Kidney epithelial cell (primary cell): ENCODE data around the gene COX19. TPM values are rescaled to one million over a fixed set of nuclear protein-coding genes. Genes with fewer than 3 reads are reported as not detected.
"Not testable (repeated sequence)": the region's sequence is repeated elsewhere in the genome, so short reads cannot be mapped to it uniquely, and the experiment has no call there.

ENCODE experiments used
- DNase-seq: peaks from one replicate; pipeline ENCODE4 v3.0.0-alpha.2; 2010; ENCODE audit warnings: low read depth
- H3K27me3 ChIP-seq: 2 replicates; pipeline ENCODE4 v1.6.0; 2011; ENCODE audit warnings: low read length; ENCODE audit not compliant: control insufficient read depth, insufficient read depth
- H3K36me3 ChIP-seq: 2 replicates; pipeline ENCODE4 v1.5.1; 2011; ENCODE audit warnings: low read length; ENCODE audit not compliant: control insufficient read depth, insufficient read depth
- H3K4me3 ChIP-seq: 2 replicates; pipeline ENCODE4 v1.5.1; 2011; ENCODE audit warnings: low read depth, mild to moderate bottlenecking, control low read depth, low read length
- total RNA-seq: library from RNA; depleted of rRNA; stranded (reverse); fragments of >200 nt; gene quantifications from 2 replicates; pipeline ENCODE4 v1.2.3, GENCODE V29; 2015
- TF ChIP-seq, protein P1 (sequence below): IDR thresholded peaks from 2 replicates; pipeline ENCODE4 v1.5.1; 2011; ENCODE audit warnings: mild to moderate bottlenecking, moderate library complexity, low read length, control low read depth, inconsistent platforms; ENCODE audit not compliant: insufficient read depth, poor library complexity, severe bottlenecking

Gene COX19
- total RNA-seq, 1 donor from 2014 or later: 15.5 TPM

- no peak for DNase-seq
- Histone ChIP-seq H3K27me3 (peaks cover 2% of the 10 kb centered on the region), H3K36me3 (no peaks in the 10 kb centered on the region), H3K4me3 (no peak overlapping the region)
- TF ChIP-seq, protein P1, sequence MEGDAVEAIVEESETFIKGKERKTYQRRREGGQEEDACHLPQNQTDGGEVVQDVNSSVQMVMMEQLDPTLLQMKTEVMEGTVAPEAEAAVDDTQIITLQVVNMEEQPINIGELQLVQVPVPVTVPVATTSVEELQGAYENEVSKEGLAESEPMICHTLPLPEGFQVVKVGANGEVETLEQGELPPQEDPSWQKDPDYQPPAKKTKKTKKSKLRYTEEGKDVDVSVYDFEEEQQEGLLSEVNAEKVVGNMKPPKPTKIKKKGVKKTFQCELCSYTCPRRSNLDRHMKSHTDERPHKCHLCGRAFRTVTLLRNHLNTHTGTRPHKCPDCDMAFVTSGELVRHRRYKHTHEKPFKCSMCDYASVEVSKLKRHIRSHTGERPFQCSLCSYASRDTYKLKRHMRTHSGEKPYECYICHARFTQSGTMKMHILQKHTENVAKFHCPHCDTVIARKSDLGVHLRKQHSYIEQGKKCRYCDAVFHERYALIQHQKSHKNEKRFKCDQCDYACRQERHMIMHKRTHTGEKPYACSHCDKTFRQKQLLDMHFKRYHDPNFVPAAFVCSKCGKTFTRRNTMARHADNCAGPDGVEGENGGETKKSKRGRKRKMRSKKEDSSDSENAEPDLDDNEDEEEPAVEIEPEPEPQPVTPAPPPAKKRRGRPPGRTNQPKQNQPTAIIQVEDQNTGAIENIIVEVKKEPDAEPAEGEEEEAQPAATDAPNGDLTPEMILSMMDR: no peak
These were observed 50.7 kb downstream of the COX19 start for GRCh38 chr7:924541-925231.

DNA sequence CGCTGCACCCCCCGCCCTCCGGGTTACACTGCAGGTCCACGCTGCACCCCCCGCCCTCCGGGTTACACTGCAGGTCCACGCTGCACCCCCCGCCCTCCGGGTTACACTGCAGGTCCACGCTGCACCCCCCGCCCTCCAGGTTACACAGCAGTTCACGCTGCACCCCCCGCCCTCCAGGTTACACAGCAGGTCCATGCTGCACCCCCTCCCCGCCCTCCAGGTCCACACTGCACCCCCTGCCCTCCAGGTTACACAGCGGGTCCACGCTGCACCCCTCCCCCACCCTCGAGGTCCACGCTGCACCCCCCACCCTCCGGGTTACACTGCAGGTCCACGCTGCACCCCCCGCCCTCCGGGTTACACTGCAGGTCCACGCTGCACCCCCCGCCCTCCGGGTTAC, 51.3 kb downstream of the COX19 start:
- not testable (repeated sequence) for H3K27me3 ChIP-seq, H3K4me3 ChIP-seq, H3K36me3 ChIP-seq, DNase-seq

- DNase-seq: no peak
- Histone ChIP-seq H3K4me3 (no peak overlapping the region), H3K27me3 (peaks cover 2% of the 10 kb centered on the region), H3K36me3 (no peaks in the 10 kb centered on the region)
- TF ChIP-seq, protein P1: no peak
These were observed 52.0 kb downstream of the COX19 start for GRCh38 chr7:923108-924041.

DNA sequence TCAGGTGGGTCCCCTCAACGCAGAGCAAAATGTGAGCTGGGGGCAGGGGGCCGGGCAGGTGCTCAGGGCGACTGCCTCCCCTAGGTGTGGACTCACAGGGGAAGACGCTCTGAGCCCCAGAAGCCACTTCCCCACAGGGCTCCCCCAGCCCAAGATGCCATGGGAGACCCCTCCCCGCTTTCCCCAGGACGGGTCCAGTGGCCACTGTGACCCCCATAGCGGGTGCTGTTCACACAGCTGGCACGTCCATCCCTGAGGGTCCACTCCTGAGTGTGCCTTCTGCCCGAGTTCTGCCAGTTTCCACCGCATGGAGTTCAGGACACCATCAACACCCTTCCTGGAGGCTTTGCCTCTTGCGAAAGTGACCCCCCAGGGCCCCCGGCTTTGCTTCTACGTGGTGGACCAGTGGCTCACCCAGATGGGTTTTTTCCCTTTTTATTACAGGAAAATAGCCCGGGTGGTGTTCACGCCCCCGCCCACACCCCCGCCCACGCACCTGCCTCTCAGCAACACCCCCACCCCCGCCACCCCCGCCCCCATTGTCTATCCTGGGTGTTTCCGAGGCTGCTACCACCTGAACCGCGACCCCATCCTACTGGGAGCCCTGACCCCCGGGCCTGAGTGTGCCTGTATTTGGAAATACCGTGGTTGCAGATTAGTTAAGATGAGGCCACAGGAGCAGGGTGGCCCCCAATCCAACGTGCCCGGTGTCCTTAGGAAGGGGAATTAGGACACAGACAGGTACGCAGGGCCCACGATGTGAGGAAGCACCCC, 52.8 kb downstream of the COX19 start:
- no peak for DNase-seq
- TF ChIP-seq, protein P1: no peak
- no peaks in the 10 kb centered on the region for H3K36me3 ChIP-seq
- H3K4me3 ChIP-seq: no peak overlapping the region
- peaks cover 2% of the 10 kb centered on the region for H3K27me3 ChIP-seq

DNA sequence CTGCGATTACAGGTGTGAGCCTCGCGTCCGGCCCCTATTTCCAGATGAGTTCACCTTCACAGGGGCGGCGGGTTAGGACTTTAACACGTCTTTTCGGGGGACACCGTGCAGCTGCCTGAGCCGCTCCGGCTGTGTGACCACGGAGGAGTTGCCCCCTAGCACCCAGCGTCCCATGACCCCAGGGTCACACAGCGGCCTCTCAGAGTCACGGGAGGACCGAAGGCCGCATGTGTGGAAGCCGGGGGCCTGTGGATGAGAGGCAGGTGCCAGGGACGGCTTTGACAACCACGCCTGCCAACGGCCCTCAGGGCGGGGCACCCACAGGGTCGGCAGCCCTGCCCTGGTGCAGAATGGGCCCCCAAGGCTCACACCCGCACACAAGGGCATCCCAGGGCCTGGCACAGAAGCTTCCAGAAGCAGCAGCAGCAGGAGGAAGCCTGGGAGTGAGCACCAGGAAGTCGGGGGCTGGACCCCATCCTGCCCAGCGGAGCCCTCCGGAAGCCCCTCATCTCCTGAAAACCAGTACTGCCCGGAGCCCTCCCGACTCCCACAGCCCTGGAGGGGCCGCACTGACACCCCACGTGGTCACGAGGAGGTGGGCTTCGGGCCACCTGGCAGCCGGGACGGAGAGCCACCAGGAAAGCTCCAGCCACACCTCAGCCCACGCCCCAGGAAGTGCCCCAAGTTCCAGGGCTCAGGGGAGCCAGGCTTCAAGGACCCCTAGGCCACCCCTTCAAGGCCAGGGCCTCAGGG, 53.6 kb downstream of the COX19 start:
- Histone ChIP-seq H3K4me3 (no peak overlapping the region), H3K36me3 (no peaks in the 10 kb centered on the region), H3K27me3 (peaks cover 2% of the 10 kb centered on the region)
- TF ChIP-seq, protein P1: no peak
- no peak for DNase-seq
